Stomach (tissue), 4 donors: Measurements from ENCODE around the gene ATP6V0B.

Experiments used
- POLR2A ChIP-seq, 4 donors: fragments of 450-650 bp; IDR thresholded peaks; one replicate each; pipeline ENCODE4 v1.6.1; 2016; ENCODE audit warnings: antibody characterized with exemption in 4 of 4, control low read depth in 2 of 4, mild to moderate bottlenecking in 1 of 4, moderate library complexity in 1 of 4
- POLR2AphosphoS5 ChIP-seq, 3 donors: sonication (generic); formaldehyde crosslinking; IDR thresholded peaks; one replicate each; pipeline ENCODE4 v1.6.1; 2016; ENCODE audit warnings: antibody characterized with exemption in 3 of 3
- TF ChIP-seq, protein P1 (sequence below), 7 experiments: fragments of 450-650 bp in 4 of 7; fragments of 200-600 bp in 3 of 7; sonication (generic) in 3 of 7; IDR thresholded peaks; one replicate each; pipeline ENCODE4 v1.5.1; 2016 to 2019; ENCODE audit warnings: antibody characterized with exemption in 7 of 7, control low read depth in 2 of 7, mild to moderate bottlenecking in 1 of 7

DNA sequence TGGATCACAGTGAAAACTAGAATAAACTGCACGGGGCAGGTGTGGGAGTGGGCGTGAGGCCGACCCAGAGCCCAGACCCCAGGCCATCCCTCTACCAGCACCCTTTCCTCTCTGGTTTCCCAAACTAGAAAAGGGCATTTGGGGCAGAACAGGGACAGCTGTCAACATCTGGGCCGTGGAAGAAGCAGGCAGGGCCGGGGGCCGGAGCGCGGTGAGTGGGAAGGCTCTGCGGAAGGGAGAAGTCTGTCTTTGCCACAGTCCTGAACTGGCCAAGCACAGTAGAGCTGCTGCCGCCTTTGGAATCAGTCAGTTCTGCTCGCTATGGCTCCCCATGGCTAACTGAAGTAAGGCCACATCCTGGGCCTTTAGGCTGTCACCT, 23.2 kb downstream of the ATP6V0B start:
- TF ChIP-seq POLR2A (IDR thresholded peaks at IDR 0.05) (no peak), POLR2AphosphoS5 (IDR thresholded peaks at IDR 0.05) (no peak)
- TF ChIP-seq, protein P1, sequence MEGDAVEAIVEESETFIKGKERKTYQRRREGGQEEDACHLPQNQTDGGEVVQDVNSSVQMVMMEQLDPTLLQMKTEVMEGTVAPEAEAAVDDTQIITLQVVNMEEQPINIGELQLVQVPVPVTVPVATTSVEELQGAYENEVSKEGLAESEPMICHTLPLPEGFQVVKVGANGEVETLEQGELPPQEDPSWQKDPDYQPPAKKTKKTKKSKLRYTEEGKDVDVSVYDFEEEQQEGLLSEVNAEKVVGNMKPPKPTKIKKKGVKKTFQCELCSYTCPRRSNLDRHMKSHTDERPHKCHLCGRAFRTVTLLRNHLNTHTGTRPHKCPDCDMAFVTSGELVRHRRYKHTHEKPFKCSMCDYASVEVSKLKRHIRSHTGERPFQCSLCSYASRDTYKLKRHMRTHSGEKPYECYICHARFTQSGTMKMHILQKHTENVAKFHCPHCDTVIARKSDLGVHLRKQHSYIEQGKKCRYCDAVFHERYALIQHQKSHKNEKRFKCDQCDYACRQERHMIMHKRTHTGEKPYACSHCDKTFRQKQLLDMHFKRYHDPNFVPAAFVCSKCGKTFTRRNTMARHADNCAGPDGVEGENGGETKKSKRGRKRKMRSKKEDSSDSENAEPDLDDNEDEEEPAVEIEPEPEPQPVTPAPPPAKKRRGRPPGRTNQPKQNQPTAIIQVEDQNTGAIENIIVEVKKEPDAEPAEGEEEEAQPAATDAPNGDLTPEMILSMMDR (IDR thresholded peaks at IDR 0.05), result no peak
